ENCODE measurements around the gene WNK1.
"Not testable (repeated sequence)": the region's sequence is repeated elsewhere in the genome, so short reads cannot be mapped to it uniquely, and the experiment has no call there.

WNK1 gene

GRCh38 chr12:818733-819132, 66.4 kb downstream of the WNK1 start:
- no peak for DNase-seq

DNA sequence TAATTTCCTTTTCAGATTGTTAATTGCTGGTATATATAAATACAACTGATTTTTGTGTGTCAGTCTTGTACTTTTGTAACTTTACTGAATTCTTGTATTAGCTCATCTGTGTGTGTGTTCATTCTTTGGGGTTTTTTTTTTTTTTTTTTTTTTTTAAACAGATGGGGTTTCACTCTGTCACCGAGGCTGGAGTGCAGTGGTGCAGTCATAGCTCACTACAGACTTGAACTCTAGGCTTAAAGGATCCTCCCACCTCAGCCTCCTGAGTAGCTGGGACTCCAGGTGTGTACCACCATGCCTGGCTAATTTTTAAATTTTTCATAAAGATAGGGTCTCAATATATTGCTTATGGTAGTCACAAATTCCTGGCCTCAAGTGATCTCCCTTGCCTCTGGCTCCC, 68.0 kb downstream of the WNK1 start:
- DNase-seq = no peak

GRCh38 chr12:823028-823698, 70.8 kb downstream of the WNK1 start:
- DNase-seq = no peak

DNA sequence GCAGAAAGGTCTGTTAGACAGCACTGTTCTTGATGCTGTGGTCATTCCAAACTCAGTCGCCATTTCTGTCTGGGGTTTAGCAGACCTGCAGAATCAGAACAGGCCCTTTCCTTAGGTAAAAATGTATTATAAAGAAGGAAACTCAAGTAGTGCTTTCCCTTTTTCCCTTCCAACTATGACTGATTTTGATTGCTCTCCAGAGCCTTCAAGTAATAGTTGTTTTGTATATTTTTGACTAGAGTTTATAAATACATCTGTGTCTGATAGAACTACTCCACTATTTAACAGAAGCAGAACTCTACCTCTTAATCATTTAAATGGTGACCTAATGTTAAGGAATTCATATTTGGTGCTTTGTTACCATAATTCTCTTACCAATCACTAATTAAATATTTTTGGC, 74.0 kb downstream of the WNK1 start:
- DNase-seq = no peak

GRCh38 chr12:828726-829395, 76.5 kb downstream of the WNK1 start:
- DNase-seq = no peak

DNA sequence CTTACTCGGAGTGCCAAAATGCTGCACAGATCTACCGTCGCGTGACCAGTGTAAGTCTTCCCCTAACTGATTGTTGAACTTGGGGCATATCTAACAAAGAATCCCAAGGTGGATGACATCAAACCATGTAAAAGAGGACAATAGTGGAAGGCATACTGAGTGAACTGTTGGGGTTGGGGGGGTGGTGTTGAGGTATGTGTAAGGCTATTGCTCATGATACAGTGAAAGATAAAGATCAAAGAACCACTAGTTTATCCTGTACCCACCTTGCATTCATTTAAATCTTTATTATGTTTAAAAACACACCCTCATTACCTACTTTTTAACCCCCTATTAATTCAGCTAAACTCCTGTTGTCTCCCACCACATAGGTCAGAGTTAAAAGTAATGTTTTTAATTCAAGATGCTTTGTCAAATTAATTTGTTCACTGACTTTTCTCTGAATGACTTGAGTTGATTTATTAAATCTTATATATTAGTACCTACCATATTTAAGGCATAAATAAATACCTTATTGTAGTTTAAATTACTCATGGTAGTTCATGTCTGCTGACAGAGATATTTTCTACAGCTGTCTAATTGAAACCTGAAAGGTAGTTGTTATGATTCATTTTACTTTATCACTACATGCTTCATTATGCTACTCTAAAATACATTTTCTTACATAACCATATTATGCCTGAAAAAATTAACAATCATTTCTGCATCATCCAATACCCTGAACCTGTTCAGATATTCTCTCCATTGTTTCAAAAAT, 77.9 kb downstream of the WNK1 start:
- no peak for DNase-seq

DNA sequence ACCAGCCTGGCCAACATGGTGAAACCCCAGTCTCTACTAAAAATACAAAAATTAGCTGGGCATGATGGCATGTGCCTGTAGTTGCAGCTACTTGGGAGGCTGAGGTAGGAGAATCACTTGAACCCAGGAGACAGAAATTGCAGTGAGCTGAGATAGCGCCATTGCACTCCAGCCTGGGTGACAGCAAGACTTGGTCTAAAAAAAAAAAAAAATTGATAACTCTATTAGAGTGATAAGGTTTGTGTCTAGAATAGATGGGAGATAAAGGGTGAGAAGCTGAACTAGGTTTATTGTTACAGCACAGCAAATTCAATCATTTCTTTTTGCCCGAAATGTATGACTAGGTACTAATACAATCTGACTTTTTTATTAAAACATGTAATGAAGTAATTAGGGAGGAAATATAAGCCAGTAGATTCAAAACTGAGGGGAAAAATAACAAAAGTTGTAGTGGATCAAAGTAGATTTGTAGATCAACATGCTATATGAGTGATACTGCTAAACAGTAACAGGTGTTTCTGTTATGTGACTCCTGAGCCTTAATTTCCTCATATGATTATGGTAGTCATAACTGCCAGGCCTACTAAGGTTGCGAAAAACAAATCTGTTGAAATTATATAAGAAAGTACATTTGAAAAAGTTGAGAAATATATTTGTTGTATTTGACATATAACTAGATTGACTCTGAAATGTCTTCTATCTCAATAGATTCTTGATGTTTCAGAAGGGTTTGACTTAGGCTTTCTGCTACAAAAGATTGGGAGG, 83.6 kb downstream of the WNK1 start:
- no peak for DNase-seq

DNA sequence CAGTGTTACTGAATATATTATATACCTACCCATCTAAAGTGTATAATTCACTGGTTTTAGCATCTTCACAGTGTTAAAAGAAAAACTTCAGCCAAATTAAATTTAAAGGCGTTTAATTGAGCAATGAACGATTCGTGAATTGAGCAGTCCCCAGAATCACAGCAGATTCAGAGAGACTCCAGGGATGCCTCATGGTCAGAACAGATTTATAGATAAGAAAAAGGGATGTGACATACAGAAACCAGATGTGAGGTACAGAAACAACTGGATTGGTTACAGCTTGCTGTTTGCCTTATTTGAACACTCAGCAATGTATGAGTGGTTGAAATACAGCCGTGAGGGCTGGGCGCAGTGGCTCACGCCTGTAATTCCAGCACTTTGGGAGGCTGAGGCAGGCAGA, 84.6 kb downstream of the WNK1 start:
- no peak for DNase-seq

DNA sequence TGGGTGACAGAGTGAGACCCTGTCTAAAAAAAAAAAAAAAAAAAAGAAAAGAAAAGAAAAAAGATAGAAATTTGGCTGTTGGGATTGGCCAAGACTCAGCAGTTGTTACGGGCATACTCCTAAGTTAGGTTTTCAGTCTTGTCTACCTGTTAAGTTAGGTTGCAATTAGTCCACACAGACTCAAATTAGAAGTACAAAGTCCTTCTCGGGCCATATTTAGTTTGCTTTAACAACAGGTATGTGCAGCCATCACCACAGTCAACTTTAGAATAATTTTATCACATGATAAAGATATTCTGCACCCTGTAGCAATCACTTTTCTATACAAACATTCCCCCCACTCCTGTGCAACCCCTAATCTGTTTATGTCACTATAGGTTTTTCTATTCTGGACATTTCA, 85.2 kb downstream of the WNK1 start:
- DNase-seq = no peak

DNA sequence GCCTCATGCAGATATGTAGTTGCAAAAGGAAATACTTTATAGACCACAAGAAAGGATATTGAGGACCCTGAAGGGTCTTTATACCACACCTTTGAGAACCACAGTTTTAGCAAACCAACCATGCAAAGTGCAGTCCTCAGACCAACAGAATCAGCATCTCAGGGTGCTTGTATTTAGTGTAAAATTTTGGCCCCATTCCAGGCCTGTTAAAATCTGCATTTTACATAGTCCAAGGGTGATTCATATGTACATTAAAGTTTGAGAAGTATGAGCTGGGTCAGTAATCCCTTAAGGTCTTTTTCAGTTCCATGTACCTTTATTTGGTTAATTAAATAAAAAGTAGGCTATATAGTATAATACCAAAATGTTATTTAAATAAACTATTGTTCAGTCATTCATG, 91.2 kb downstream of the WNK1 start:
- DNase-seq = no peak

DNA sequence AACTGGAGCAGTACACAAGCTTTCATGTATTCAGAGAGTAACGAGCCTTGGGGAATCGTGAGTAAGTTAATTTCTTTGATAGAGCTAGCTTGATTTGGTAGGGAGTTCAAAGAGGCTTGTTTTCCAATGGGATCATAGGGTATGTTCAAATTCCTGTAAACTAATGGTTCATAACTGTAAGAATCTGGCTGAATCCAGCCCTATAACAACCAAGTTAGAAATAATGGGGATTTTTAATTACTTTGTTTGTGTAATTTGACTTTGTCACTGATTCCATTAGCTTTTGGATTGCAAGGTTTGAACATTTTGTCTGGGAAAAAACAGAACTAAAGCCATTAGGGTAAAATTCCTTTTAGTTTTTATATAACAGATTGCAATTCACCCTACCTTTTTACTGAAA, 94.0 kb downstream of the WNK1 start:
- DNase-seq = no peak

- DNase-seq = no peak
Observed at GRCh38 chr12:848173-848865, 95.9 kb downstream of the WNK1 start.

GRCh38 chr12:848882-849527, 96.6 kb downstream of the WNK1 start:
- no peak for DNase-seq

GRCh38 chr12:849733-850437, 97.5 kb downstream of the WNK1 start:
- not testable (repeated sequence) for DNase-seq

- no peak for DNase-seq
Observed at GRCh38 chr12:851343-851742, 99.0 kb downstream of the WNK1 start.

GRCh38 chr12:851913-852312, 99.5 kb downstream of the WNK1 start:
- no peak for DNase-seq

DNA sequence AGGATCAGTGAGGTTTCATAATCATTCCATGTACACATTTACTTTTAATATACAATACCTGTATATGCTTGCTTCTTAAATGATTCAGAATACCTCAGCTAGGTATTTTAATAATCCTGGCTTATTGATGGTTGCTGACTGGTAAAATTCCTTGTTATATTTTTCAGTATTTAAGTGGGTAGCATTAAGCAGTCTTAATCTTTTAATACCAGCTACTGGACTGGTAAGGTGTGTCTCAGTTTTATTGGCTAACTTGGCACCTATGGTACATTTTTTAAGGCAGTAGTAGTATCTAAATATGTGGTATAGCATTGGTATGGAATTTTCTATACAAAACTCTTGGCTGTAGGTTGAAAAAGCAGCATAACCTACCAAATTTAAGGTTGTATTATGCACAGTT, 100.5 kb downstream of the WNK1 start:
- no peak for DNase-seq

DNA sequence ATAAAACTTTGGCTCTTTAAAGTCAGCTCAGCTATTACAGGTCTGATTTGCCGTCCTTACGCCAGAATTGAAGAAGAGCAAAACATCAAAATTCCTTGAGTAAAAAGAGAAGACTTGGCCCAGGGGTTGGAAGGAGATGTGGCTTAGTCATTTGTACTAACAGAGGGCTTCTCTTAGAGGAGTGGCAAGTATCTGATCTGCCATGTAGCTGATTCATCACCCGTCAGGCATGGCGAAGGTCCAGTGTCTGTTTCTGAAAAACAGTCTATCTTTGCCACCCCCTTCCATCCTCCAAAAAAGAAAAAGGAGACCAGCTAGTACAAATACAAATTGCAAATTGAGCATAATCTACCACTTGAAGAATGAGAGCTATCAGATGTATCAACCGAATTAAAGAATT, 105.2 kb downstream of the WNK1 start:
- DNase-seq = no peak

DNA sequence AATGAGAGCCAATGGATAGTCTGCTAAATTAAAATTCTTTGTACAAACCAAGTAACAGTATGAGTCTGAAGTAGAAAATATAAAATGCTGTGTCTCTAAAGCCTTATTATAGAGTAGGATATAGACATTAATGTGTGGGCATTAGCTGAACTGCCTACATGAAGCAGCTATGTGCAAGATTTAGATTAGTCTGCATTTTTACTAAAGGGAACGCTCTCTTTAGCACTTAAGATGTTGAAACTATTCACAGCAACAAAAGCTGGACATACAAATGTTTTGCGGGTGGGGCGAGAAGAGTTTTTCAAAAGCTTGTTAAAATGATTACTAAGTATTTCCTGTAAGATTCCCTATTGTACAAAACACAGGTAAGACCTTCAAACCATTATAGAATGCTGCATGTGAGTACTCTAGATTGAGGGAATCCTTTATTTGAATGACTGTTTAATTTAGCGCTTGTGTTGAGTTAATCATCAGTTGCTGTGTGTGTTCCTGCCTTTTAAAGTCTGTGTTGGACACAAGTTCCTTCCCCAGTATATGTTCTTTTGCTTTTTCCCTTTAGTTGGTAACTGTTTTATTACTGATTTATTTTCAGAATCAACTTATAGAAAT, 110.0 kb downstream of the WNK1 start:
- no peak for DNase-seq

- no peak for DNase-seq
Observed at GRCh38 chr12:863285-863684, 110.9 kb downstream of the WNK1 start.

DNA sequence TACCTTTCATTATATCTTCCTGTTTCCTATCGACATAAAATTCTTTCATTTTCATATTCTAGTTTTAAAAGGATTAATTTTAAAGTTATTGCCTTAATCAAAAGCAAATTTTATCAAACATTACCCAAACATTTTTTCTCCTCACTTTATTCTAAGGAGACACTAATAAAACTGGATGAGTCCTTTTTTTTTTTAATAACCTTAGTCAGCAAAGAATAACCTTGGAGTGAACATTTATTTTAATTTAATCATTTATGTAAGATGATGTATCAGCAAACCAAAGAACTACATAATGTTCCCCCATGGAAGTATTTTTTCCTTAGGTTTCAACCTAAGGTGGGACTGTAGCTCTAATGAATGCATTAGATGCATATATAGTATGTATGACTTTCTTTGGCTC, 113.2 kb downstream of the WNK1 start:
- DNase-seq = no peak
